K562 (cell line): ENCODE measurements around the gene PIGT. TPM values are rescaled to one million over a fixed set of nuclear protein-coding genes. Genes with fewer than 3 reads are reported as not detected.
A peak's percentile ranks its signal among the peaks of the same experiment; 100 is the strongest.

ENCODE experiments used
- BRD4 ChIP-seq: fragments of 200-600 bp; sonication (generic); IDR thresholded peaks from 2 replicates; pipeline ENCODE4 v1.6.1; 2017; ENCODE audit warnings: inconsistent platforms
- CEBPZ ChIP-seq: fragments of 150-350 bp; IDR thresholded peaks from 2 replicates; pipeline ENCODE4 v1.6.1; 2014; ENCODE audit warnings: low read depth, mild to moderate bottlenecking, low read length, borderline replicate concordance
- CXXC5 ChIP-seq: fragments of 250-450 bp; sonication (Bioruptor Pico); IDR thresholded peaks from 2 replicates; pipeline ENCODE4 v1.8.0; 2022; ENCODE audit warnings: inconsistent platforms, mild to moderate bottlenecking, moderate library complexity
- ELK3 ChIP-seq: fragments of 450-650 bp; formaldehyde crosslinking; IDR thresholded peaks from 2 replicates; pipeline ENCODE4 v1.4.0; 2020; ENCODE audit warnings: mild to moderate bottlenecking
- HMGXB4 ChIP-seq: sonication (generic); formaldehyde crosslinking; IDR thresholded peaks from 2 replicates; pipeline ENCODE4 v1.8.1; 2023; ENCODE audit warnings: mild to moderate bottlenecking, missing genetic modification reagents
- KLF13 ChIP-seq: fragments of 450-650 bp; IDR thresholded peaks from 2 replicates; pipeline ENCODE4 v1.6.1; 2016; ENCODE audit warnings: missing genetic modification characterization, low read depth, mild to moderate bottlenecking, missing compliant biosample characterization, moderate library complexity, borderline replicate concordance
- MAFF ChIP-seq: IDR thresholded peaks from 2 replicates; pipeline ENCODE4 v1.6.1; 2012; ENCODE audit warnings: low read length, improper control_type of control experiment
- MECOM ChIP-seq: fragments of 250-450 bp; sonication (Bioruptor Pico); IDR thresholded peaks from 2 replicates; pipeline ENCODE4 v1.8.0; 2022; ENCODE audit warnings: inconsistent platforms
- MIER1 ChIP-seq: fragments of 450-650 bp; IDR thresholded peaks from 2 replicates; pipeline ENCODE4 v1.6.1; 2016; ENCODE audit warnings: antibody characterized with exemption, mild to moderate bottlenecking, low read depth
- NONO ChIP-seq, 2 experiments: fragments of 200-400 bp in 1 of 2; fragments of 450-650 bp in 1 of 2; formaldehyde crosslinking in 1 of 2; IDR thresholded peaks; 2 replicates each; pipeline ENCODE4 v1.6.1; 2017; ENCODE audit warnings: low read depth in 2 of 2, mild to moderate bottlenecking in 2 of 2, moderate library complexity in 2 of 2, low read length in 1 of 2
- NR4A1 ChIP-seq, 2 experiments: fragments of 250-450 bp in 1 of 2; fragments of 450-650 bp in 1 of 2; sonication (Bioruptor Pico) in 1 of 2; IDR thresholded peaks; 2 replicates each; pipeline versions ENCODE4 v1.4.0 to v1.6.1; 2016 to 2020; ENCODE audit warnings: mild to moderate bottlenecking in 2 of 2, missing compliant biosample characterization in 1 of 2, missing genetic modification characterization in 1 of 2, moderate library complexity in 1 of 2
- POLR3G ChIP-seq: IDR thresholded peaks from 2 replicates; pipeline ENCODE4 v1.6.1; 2011; ENCODE audit not compliant: insufficient read length, insufficient replicate concordance; ENCODE audit errors: extremely low read depth
- STAG1 ChIP-seq: sonication (generic); formaldehyde crosslinking; IDR thresholded peaks from 2 replicates; pipeline ENCODE4 v1.5.0; 2020; ENCODE audit warnings: missing genetic modification reagents, borderline replicate concordance
- TCF7L2 ChIP-seq: fragments of 150-350 bp; IDR thresholded peaks from 2 replicates; pipeline ENCODE4 v1.6.1; 2016; ENCODE audit warnings: low read depth, mild to moderate bottlenecking, low read length, moderate library complexity
- TEAD1 ChIP-seq, 2 experiments: fragments of 450-650 bp in 1 of 2; sonication (generic) in 1 of 2; formaldehyde crosslinking; IDR thresholded peaks; 2 replicates each; pipeline versions ENCODE4 v1.4.0 to v1.8.0; 2020 to 2022; ENCODE audit warnings: mild to moderate bottlenecking in 2 of 2, missing genetic modification reagents in 1 of 2
- THRB ChIP-seq: fragments of 450-650 bp; formaldehyde crosslinking; conservative IDR thresholded peaks from 2 replicates; pipeline ENCODE4 v1.4.0; 2022; ENCODE audit warnings: mild to moderate bottlenecking, missing genetic modification characterization
- TSC22D4 ChIP-seq: fragments of 450-650 bp; IDR thresholded peaks from 2 replicates; pipeline ENCODE4 v1.6.1; 2016; ENCODE audit warnings: missing genetic modification characterization, missing biosample characterization, control low read depth
- ZC3H11A ChIP-seq: IDR thresholded peaks from 2 replicates; pipeline ENCODE4 v1.6.1; 2012; ENCODE audit warnings: low read depth, low read length, improper control_type of control experiment
- ZKSCAN8 ChIP-seq: fragments of 200-800 bp; sonication (Bioruptor generic); IDR thresholded peaks from 2 replicates; pipeline ENCODE4 v1.6.1; 2016; ENCODE audit warnings: missing genetic modification characterization, missing compliant biosample characterization
- ZNF717 ChIP-seq: fragments of 250-450 bp; sonication (Bioruptor Pico); IDR thresholded peaks from 2 replicates; pipeline ENCODE4 v1.5.0; 2021
- ZNF764 ChIP-seq: fragments of 250-450 bp; sonication (Bioruptor Pico); IDR thresholded peaks from 2 replicates; pipeline ENCODE4 v1.4.0; 2020; ENCODE audit warnings: low read depth, mild to moderate bottlenecking, moderate library complexity
- polyA plus RNA-seq, 8 experiments: library from polyadenylated mRNA; depleted of rRNA in 4 of 8; stranded (reverse) in 5 of 8; unstranded in 3 of 8; fragments of >200 nt; fragmentation: Nextera tagmentation in 2 of 8; fragmentation: Illumina TruSeq in 1 of 8; extraction: Ambion mirVana in 2 of 8; extraction: Trizol in 1 of 8; gene quantifications; 2 replicates each; pipeline versions ENCODE4 v1.2.1 to v1.2.3, GENCODE V29; 2011 to 2014; ENCODE audit warnings: inconsistent platforms in 1 of 8, missing spikeins in 1 of 8
- total RNA-seq, 7 experiments: library from RNA; depleted of rRNA in 6 of 7; stranded (reverse); fragments of >200 nt in 6 of 7; fragmentation: Illumina TruSeq in 2 of 7; extraction: Trizol in 2 of 7; gene quantifications; 2 replicates each; pipeline versions ENCODE4 v1.2.1 to v1.2.3, GENCODE V29; 2011 to 2021; ENCODE audit warnings: low replicate concordance in 1 of 7

PIGT gene
- total and polyA plus RNA-seq, 9 of the 15 experiments (the other 6 are each of a cell fraction or from before 2014, with no cell fraction given) = 14.6 to 108 (median 46.9) TPM

GRCh38 chr20:45436732-45437485 is 21.0 kb downstream of the PIGT start (continued):
- no peak for TF ChIP-seq CEBPZ
- TF ChIP-seq ZNF717 (CRISPR knock-in tag) = no peak
- no peak for TF ChIP-seq ELK3 (CRISPR knock-in tag)
- TF ChIP-seq STAG1 (CRISPR knock-in tag) = peak; percentile 87
- TF ChIP-seq KLF13 (tag) = no peak
- TF ChIP-seq ZC3H11A = no peak
- no peak for TF ChIP-seq CXXC5 (CRISPR knock-in tag)
- no peak for TF ChIP-seq BRD4
- no peak for TF ChIP-seq TCF7L2
- no peak for TF ChIP-seq NONO (IDR thresholded peaks at IDR 0.05; ENCODE audit: low read depth in 2 of 2, low read length in 1 of 2)
- no peak for TF ChIP-seq ZKSCAN8 (CRISPR knock-in tag)
- TF ChIP-seq POLR3G = no peak
- TF ChIP-seq NR4A1 (CRISPR knock-in tag; IDR thresholded peaks at IDR 0.05) = no peak
- no peak for TF ChIP-seq NR4A1 (tag; IDR thresholded peaks at IDR 0.05)
- TF ChIP-seq ZNF764 (CRISPR knock-in tag) = no peak
- no peak for TF ChIP-seq MAFF
- no peak for TF ChIP-seq TSC22D4 (tag)
- no peak for TF ChIP-seq THRB
- TF ChIP-seq TEAD1 (CRISPR knock-in tag; IDR thresholded peaks at IDR 0.05) = no peak
- no peak for TF ChIP-seq MECOM (CRISPR knock-in tag)
- TF ChIP-seq MIER1 = no peak
- no peak for TF ChIP-seq HMGXB4 (CRISPR knock-in tag)
